ENCODE measurements around the gene SGCD. TPM values are rescaled to one million over a fixed set of nuclear protein-coding genes. Genes with fewer than 3 reads are reported as not detected.

Gene SGCD
- total and polyA plus RNA-seq, 9 of the 15 experiments (the other 6 are each of a cell fraction or from before 2014, with no cell fraction given), result not detected

GRCh38 chr5:156779436-156779835, 452.5 kb downstream of the SGCD start:
- intact Hi-C loops (cut with micrococcal nuclease), result no loop called here
- H3K9me1 ChIP-seq (ENCODE audit: control insufficient read depth, insufficient read depth, low read length), result no peaks in the 10 kb centered on the region
- 0% methylated on average over 4 of the region's 4 CpGs for WGBS (ENCODE audit: insufficient coverage, low coverage, missing lambda C conversion rate)
- no peaks in the 10 kb centered on the region for H4K20me1 ChIP-seq (replicated peaks; ENCODE audit: control insufficient read depth, insufficient read depth, low read length)
- H3K4me1 ChIP-seq (replicated peaks in 1 of 2; ENCODE audit: control insufficient read depth in 2 of 2, insufficient read depth in 2 of 2, low read length in 2 of 2), result no peaks in the 10 kb centered on the region
- no peak overlapping the region for H2AFZ ChIP-seq (ENCODE audit: low read depth, low read length)
- no peaks in the 10 kb centered on the region for H3K36me3 ChIP-seq (ENCODE audit: control insufficient read depth, insufficient read depth, low read length)
- DNase-seq (ENCODE audit: extremely low read depth in 1 of 4, low spot score in 3 of 4), result no peak
- in situ Hi-C loops (cut with MboI), result no loop called here
- no peak for ATAC-seq
- FAIRE-seq, result no peak
- no peak overlapping the region for H3K4me2 ChIP-seq (ENCODE audit: insufficient read depth, low read length)
- H3K4me3 ChIP-seq, result no peak overlapping the region
- H3K9ac ChIP-seq (ENCODE audit: insufficient read depth in 1 of 2, low read depth in 2 of 2, low read length in 2 of 2), result no peak overlapping the region
- H3K79me2 ChIP-seq (ENCODE audit: control insufficient read depth, insufficient read depth, low read length), result no peaks in the 10 kb centered on the region
- H3K9me3 ChIP-seq (replicated peaks; ENCODE audit: control insufficient read depth, insufficient read depth, low read depth, low read length), result no peaks in the 10 kb centered on the region
- no peaks in the 10 kb centered on the region for H3K27me3 ChIP-seq (ENCODE audit: control insufficient read depth in 2 of 2, insufficient read depth in 2 of 2, low read length in 2 of 2)
- ChIA-PET POLR2A (no interaction called here), CTCF (ENCODE audit: low intra/inter-chr PET ratio) (no interaction called here)
- no peak overlapping the region for H3K27ac ChIP-seq (ENCODE audit: extremely low read depth, low read depth, low read length)
- no TSS peak for BruUV-seq (replicated peaks)
- TF ChIP-seq KAT8 (IDR thresholded peaks at IDR 0.05; ENCODE audit: low read depth) (no peak), EP400 (IDR thresholded peaks at IDR 0.05) (no peak), ZNF274 (IDR thresholded peaks at IDR 0.05; ENCODE audit: borderline replicate concordance, low read depth, low read length) (no peak), SAFB2 (IDR thresholded peaks at IDR 0.05; ENCODE audit: borderline replicate concordance, low read depth, low read length, severe bottlenecking) (no peak), TGIF2 (CRISPR knock-in tag; IDR thresholded peaks at IDR 0.05) (no peak), CEBPB (tag; IDR thresholded peaks at IDR 0.05) (no peak), SLC30A9 (CRISPR knock-in tag; IDR thresholded peaks at IDR 0.05) (no peak), NFIX (CRISPR knock-in tag; IDR thresholded peaks at IDR 0.05; ENCODE audit: low read depth) (no peak), STAG1 (CRISPR knock-in tag; IDR thresholded peaks at IDR 0.05; ENCODE audit: borderline replicate concordance) (no peak), ATF6 (CRISPR knock-in tag; IDR thresholded peaks at IDR 0.05) (no peak), PKNOX1 (IDR thresholded peaks at IDR 0.05) (no peak), ZNF444 (CRISPR knock-in tag; IDR thresholded peaks at IDR 0.05) (no peak), RBM17 (IDR thresholded peaks at IDR 0.05; ENCODE audit: borderline replicate concordance, low read depth, low read length) (no peak), ZNF512 (tag; IDR thresholded peaks at IDR 0.05) (no peak)
